Heart left ventricle (tissue), 16 donors: ENCODE measurements around the gene C20orf204. TPM values are rescaled to one million over a fixed set of nuclear protein-coding genes. Genes with fewer than 3 reads are reported as not detected.

Source experiments
- ATAC-seq, 4 donors: fragments of 200-7000 bp; cut with Tn5 transposase; one replicate each; pipeline ENCODE4 v1.9.1; 2020 to 2022; ENCODE audit warnings: moderate library complexity in 4 of 4, mild to moderate bottlenecking in 3 of 4, moderate number of reproducible peaks in 1 of 4
- DNase-seq, 5 donors: peaks; one replicate each; pipeline ENCODE4 v3.0.0-alpha.2; 2020
- H3K27ac ChIP-seq, 12 donors: fragments of 200-600 bp; sonication (generic) in 4 of 12; one replicate each; pipeline versions ENCODE4 v1.5.0 to v1.8.0; 2016 to 2022; ENCODE audit warnings: mild to moderate bottlenecking in 2 of 12
- H3K27me3 ChIP-seq, 9 donors: fragments of 200-600 bp; sonication (generic) in 2 of 9; one replicate each; pipeline versions ENCODE4 v1.5.1 to v1.8.0; 2016 to 2022; ENCODE audit warnings: mild to moderate bottlenecking in 3 of 9
- H3K36me3 ChIP-seq, 9 donors: fragments of 200-600 bp; sonication (generic) in 2 of 9; one replicate each; pipeline versions ENCODE4 v1.5.0 to v1.8.0; 2018 to 2022; ENCODE audit warnings: mild to moderate bottlenecking in 2 of 9
- H3K4me1 ChIP-seq, 12 donors: fragments of 200-600 bp; sonication (generic) in 4 of 12; one replicate each; pipeline versions ENCODE4 v1.5.0 to v1.8.0; 2016 to 2022; ENCODE audit warnings: mild to moderate bottlenecking in 3 of 12
- H3K4me3 ChIP-seq, 12 donors: fragments of 200-600 bp; sonication (generic) in 4 of 12; one replicate each; pipeline versions ENCODE4 v1.5.0 to v1.8.0; 2017 to 2022; ENCODE audit warnings: mild to moderate bottlenecking in 9 of 12, moderate library complexity in 4 of 12
- H3K9me3 ChIP-seq, 12 donors: fragments of 200-600 bp; sonication (generic) in 4 of 12; one replicate each; pipeline versions ENCODE4 v1.5.0 to v1.8.0; 2016 to 2022; ENCODE audit warnings: mild to moderate bottlenecking in 1 of 12
- POLR2A ChIP-seq, 2 donors: fragments of 450-650 bp; IDR thresholded peaks; one replicate each; pipeline ENCODE4 v1.6.1; 2017; ENCODE audit warnings: antibody characterized with exemption in 2 of 2, mild to moderate bottlenecking in 2 of 2, moderate library complexity in 2 of 2
- WGBS, 4 donors: extraction: QIAGEN DNeasy Blood & Tissue Kit in 2 of 4; methylation state at CpG; one replicate each; pipeline versions ENCODE4 v1.1.5 to v1.1.7; 2013 to 2018; 5-methylcytosine and 5-hydroxymethylcytosine counted together
- intact Hi-C, 10 donors: fragments of 100-400 bp; cut with DNase I; formaldehyde crosslinking; loops; one replicate each; pipeline versions ENCODE4 v1.11.1 to v1.14.2; 2022
- polyA plus RNA-seq, 2 donors: library from polyadenylated mRNA; stranded (reverse); fragments of 200-250 nt; gene quantifications; one replicate each; pipeline ENCODE4 v1.2.3, GENCODE V29; 2013
- total RNA-seq, 9 donors: library from RNA; depleted of rRNA in 2 of 9; stranded (reverse); fragments of >200 nt in 2 of 9; fragmentation: NEBNext Ultra II Directional in 3 of 9; extraction: Animal tissue kit (Norgen Biotek cat#: 25700) in 3 of 9; gene quantifications; one replicate each; pipeline versions ENCODE4 v1.1.0 to v1.2.4, GENCODE V29; 2016 to 2023
- TF ChIP-seq, protein P1 (sequence below), 12 donors: fragments of 200-600 bp; sonication (generic) in 4 of 12; IDR thresholded peaks; one replicate each; pipeline versions ENCODE4 v1.5.0 to v1.8.0; 2018 to 2022; ENCODE audit warnings: antibody characterized with exemption in 12 of 12, mild to moderate bottlenecking in 5 of 12
- donor health status: ischemic (EF 13 %, LVEDD 7.1; RV severe dilation, severe dysfunction).
- donor health status: healthy with polysubstance abuse.
- donor health status: DM: no; HTN: yes; CAD: no.
- donor health status: DM: no; HTN: no; CAD: no.
- donor health status: ischemic (EF 25% LVEDD 6.9; RV normal size, moderate dysfunction).
- donor health status: ischemic (EF 25% LVEDD 5.7; RV mildly dilated, moderate dysfunction).
- donor health status: healthy.
- donor health status: DM: yes; HTN: yes; CAD: no.
- donor health status: ischemic (EF 35%, LVEDD 5.7; RV mildly dilated, moderate dysfunction).
- donor health status: nonischemic (EF 11% LVEDD 7.7; RV severe dilation, severe dysfunction).
- donor health status: DM: yes; HTN: yes; CAD: no.
- donor health status: PGD.
- donor health status: ischemic (EF 29% LVEDD 5.4; RV normal size, mild dysfunction).
- donor health status: nonischemic (EF 23%, LVEDD 6.1; RV moderate dilation, normal function).

C20orf204 gene
- total and polyA plus RNA-seq, 11 donors = 0.16 to 1.2 (median 0.42) TPM

DNA sequence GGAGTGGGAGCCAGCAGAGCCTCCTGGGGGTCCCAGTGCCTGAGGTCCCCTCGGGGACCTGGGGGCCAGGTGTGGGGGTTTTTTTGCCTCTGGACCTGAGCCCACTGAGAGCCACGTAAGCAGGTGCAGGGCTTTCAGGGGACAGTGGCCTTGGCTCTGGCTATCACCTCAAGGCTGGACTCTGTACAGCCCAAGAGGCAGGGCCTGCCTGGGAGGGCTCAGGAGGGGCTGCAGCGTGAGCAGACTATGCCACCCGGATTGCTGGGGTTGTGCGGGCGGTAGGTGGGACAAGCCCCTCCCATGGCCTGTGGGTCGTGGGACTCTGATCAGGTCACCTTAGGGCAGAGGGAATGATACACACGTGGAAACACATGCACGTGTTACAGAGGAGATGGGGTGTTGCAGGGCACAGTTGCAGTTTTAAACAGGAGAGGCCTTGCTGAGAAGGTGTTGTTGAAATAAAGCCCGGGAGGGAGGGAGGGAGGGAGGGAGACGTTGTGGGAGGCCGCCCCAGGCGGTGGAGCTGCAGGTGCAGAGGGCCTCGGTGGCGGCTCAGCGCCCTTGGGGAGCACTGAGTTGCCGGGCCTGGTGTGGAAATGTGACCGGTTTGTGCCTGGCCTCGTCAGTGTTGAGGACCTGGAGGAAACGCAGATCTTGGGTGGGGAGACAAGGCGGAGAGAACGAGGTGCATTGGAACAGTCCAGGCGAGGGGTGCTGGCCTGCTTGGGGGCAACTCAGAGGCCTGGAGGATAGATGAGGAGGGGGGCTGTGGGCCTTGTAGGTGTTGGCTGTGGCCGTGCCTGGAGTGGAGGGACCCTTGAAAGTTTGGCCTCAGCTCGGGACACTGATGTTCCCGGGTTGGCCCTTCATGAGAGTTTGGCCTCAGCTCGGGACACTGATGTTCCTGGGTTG lies 29.3 kb downstream of the C20orf204 start:
- TF ChIP-seq POLR2A (IDR thresholded peaks at IDR 0.05) = no peak
- TF ChIP-seq, protein P1, sequence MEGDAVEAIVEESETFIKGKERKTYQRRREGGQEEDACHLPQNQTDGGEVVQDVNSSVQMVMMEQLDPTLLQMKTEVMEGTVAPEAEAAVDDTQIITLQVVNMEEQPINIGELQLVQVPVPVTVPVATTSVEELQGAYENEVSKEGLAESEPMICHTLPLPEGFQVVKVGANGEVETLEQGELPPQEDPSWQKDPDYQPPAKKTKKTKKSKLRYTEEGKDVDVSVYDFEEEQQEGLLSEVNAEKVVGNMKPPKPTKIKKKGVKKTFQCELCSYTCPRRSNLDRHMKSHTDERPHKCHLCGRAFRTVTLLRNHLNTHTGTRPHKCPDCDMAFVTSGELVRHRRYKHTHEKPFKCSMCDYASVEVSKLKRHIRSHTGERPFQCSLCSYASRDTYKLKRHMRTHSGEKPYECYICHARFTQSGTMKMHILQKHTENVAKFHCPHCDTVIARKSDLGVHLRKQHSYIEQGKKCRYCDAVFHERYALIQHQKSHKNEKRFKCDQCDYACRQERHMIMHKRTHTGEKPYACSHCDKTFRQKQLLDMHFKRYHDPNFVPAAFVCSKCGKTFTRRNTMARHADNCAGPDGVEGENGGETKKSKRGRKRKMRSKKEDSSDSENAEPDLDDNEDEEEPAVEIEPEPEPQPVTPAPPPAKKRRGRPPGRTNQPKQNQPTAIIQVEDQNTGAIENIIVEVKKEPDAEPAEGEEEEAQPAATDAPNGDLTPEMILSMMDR (IDR thresholded peaks at IDR 0.05) = no peak
- H3K9me3 ChIP-seq = no peaks in the 10 kb centered on the region
- ATAC-seq = no peak
- no peaks in the 10 kb centered on the region for H3K27me3 ChIP-seq
- no peak overlapping the region for H3K27ac ChIP-seq
- intact Hi-C loops = loop anchor here in 1 of 10 donors (10.0 kb wide), 1 partner anchor 171 kb away; the partner anchor contains the start of gene DNAJC5
- 53 to 66% (median 60%) methylated on average over 27 of the region's 27 CpGs for WGBS, 4 donors
- no peak overlapping the region for H3K4me3 ChIP-seq
- H3K4me1 ChIP-seq = peaks cover 6 to 43% (median 20%) of the 10 kb centered on the region in 12 donors
- H3K36me3 ChIP-seq = peaks cover 0 to 3% (median 0%) of the 10 kb centered on the region in 9 donors
- no peak for DNase-seq

DNA sequence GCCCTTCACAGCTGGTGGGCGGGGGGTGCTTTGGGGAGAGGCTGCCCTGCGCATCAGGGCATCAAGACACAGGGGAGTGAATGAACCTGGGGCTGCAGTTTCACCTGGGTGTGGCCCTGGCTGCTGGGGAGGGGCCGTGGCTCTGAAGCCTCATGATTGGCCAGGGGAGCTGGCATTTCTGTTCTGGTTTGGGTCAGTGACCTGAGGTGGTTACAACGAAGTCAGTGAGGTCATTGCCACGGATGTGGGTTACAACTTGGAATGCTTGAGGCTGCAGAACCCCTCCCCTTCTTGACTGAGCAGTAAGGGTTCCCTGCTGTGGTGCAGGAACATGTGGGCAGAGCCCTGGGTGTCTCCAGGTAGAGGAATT lies 30.0 kb downstream of the C20orf204 start:
- peaks cover 0 to 8% (median 0%) of the 10 kb centered on the region in 9 donors for H3K36me3 ChIP-seq
- WGBS, 4 donors = 53 to 68% (median 60%) methylated on average over 5 of the region's 5 CpGs
- DNase-seq (no peak), ATAC-seq (no peak)
- TF ChIP-seq, protein P1 (IDR thresholded peaks at IDR 0.05) = no peak
- TF ChIP-seq POLR2A (IDR thresholded peaks at IDR 0.05) = no peak
- peaks cover 6 to 43% (median 20%) of the 10 kb centered on the region in 12 donors for H3K4me1 ChIP-seq
- no peaks in the 10 kb centered on the region for H3K9me3 ChIP-seq
- no peaks in the 10 kb centered on the region for H3K27me3 ChIP-seq
- intact Hi-C loops = loop anchor here in 1 of 10 donors (10.0 kb wide), 1 partner anchor 171 kb away; the partner anchor contains the start of gene DNAJC5
- no peak overlapping the region for H3K4me3 ChIP-seq
- no peak overlapping the region for H3K27ac ChIP-seq

DNA sequence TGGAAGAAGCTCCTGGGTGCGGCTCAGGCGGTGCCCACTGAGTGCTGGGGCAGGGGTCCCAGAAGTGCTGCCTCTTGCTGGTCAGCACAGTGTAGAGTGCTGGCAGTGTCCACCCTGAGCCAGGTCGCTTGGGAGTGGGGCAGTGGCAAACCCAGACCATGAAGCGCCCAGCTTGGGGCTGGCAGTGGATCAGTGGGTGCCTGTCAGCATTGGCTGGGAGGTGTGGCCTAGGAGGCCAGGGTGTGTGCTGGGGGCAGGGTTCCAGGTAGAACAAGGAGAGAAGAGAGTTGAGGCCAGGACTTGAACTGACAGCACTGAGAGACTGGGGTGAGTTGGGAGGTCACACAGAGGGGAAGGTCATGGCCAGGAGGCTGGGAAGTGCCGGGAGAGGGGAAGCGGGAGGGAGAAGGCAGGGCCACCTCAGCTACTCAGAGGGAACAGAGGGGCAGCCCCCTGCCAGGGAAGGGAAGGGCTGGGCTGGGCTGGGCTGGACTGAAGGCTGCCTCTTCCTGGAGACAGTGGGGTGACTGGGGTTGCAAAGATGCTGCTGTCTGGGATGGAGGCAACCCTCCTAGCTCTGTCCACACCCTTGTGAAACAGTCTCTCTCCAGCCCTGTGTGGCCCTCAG lies 31.1 kb downstream of the C20orf204 start:
- Histone ChIP-seq H3K36me3 (peaks cover 0 to 10% (median 4%) of the 10 kb centered on the region in 9 donors), H3K27me3 (no peaks in the 10 kb centered on the region), H3K9me3 (no peaks in the 10 kb centered on the region), H3K4me1 (peaks cover 6 to 42% (median 19%) of the 10 kb centered on the region in 12 donors), H3K27ac (no peak overlapping the region), H3K4me3 (no peak overlapping the region)
- 73 to 89% (median 84%) methylated on average over 6 of the region's 6 CpGs for WGBS, 4 donors
- TF ChIP-seq, protein P1 (IDR thresholded peaks at IDR 0.05) = no peak
- no peak for TF ChIP-seq POLR2A (IDR thresholded peaks at IDR 0.05)
- intact Hi-C loops = loop anchor here in 1 of 10 donors (10.0 kb wide), 1 partner anchor 172 kb away; the partner anchor contains the start of gene DNAJC5
- no peak for DNase-seq
- no peak for ATAC-seq
